Fibroblast of lung (primary cell): Measurements from ENCODE around the gene COG5. TPM values are rescaled to one million over a fixed set of nuclear protein-coding genes. Genes with fewer than 3 reads are reported as not detected.

Source experiments
- DNase-seq, 2 donors: peaks; one replicate each; pipeline versions ENCODE4 v3.0.0 to v3.0.0-alpha.2; 2010; ENCODE audit warnings: low read depth in 2 of 2
- H2AFZ ChIP-seq: 2 replicates; pipeline ENCODE4 v1.5.1; 2012; ENCODE audit warnings: low read length, control low read depth, inconsistent platforms
- H3K27ac ChIP-seq: 2 replicates; pipeline ENCODE4 v1.5.1; 2011; ENCODE audit warnings: low read length, control low read depth; ENCODE audit not compliant: insufficient read depth
- H3K27me3 ChIP-seq: 2 replicates; pipeline ENCODE4 v1.5.1; 2011; ENCODE audit warnings: mild to moderate bottlenecking, low read length; ENCODE audit not compliant: control insufficient read depth, insufficient read depth
- H3K36me3 ChIP-seq: 2 replicates; pipeline ENCODE4 v1.5.1; 2011; ENCODE audit warnings: low read length; ENCODE audit not compliant: control insufficient read depth, insufficient read depth
- H3K4me1 ChIP-seq: 2 replicates; pipeline ENCODE4 v1.5.1; 2011; ENCODE audit warnings: low read length; ENCODE audit not compliant: control insufficient read depth, insufficient read depth; ENCODE audit errors: extremely low read depth
- H3K4me2 ChIP-seq: 2 replicates; pipeline ENCODE4 v1.5.1; 2011; ENCODE audit warnings: low read length, control low read depth; ENCODE audit not compliant: insufficient read depth; ENCODE audit errors: extremely low read depth
- H3K4me3 ChIP-seq, 4 experiments: fragments of 200-600 bp in 1 of 4; sonication (generic) in 1 of 4; replicated peaks in 1 of 4; 2 replicates each; pipeline ENCODE4 v1.5.1; 2011 to 2016; ENCODE audit warnings: low read length in 4 of 4, low read depth in 3 of 4, mild to moderate bottlenecking in 3 of 4, control low read depth in 2 of 4, inconsistent platforms in 1 of 4, mixed read lengths in 1 of 4; ENCODE audit not compliant: insufficient read depth in 1 of 4; ENCODE audit errors: control extremely low read depth in 1 of 4
- H3K79me2 ChIP-seq: 2 replicates; pipeline ENCODE4 v1.5.1; 2012; ENCODE audit warnings: mild to moderate bottlenecking, low read length, inconsistent platforms; ENCODE audit not compliant: control insufficient read depth, insufficient read depth
- H3K9ac ChIP-seq: 2 replicates; pipeline ENCODE4 v1.5.1; 2011; ENCODE audit warnings: mild to moderate bottlenecking, low read length, control low read depth; ENCODE audit not compliant: insufficient read depth
- H3K9me3 ChIP-seq: 2 replicates; pipeline ENCODE4 v1.5.1; 2012; ENCODE audit warnings: low read depth, low read length; ENCODE audit not compliant: control insufficient read depth, insufficient read depth
- H4K20me1 ChIP-seq: 2 replicates; pipeline ENCODE4 v1.5.1; 2011; ENCODE audit warnings: low read length; ENCODE audit not compliant: control insufficient read depth, insufficient read depth; ENCODE audit errors: extremely low read depth
- CTCF ChIP-seq, 2 donors: IDR thresholded peaks in 1 of 2; conservative IDR thresholded peaks in 1 of 2; 1 replicate in 1 of 2; 2 replicates in 1 of 2; pipeline ENCODE4 v1.5.1; 2011 to 2012; ENCODE audit warnings: low read length in 2 of 2, control low read depth in 1 of 2, inconsistent platforms in 1 of 2, low read depth in 1 of 2, mild to moderate bottlenecking in 1 of 2
- EZH2 ChIP-seq: IDR thresholded peaks from 2 replicates; pipeline ENCODE4 v1.5.1; 2012; ENCODE audit warnings: low read length, control low read depth, mild to moderate bottlenecking; ENCODE audit errors: missing control alignments
- polyA plus RNA-seq, 2 donors: library from polyadenylated mRNA; depleted of rRNA in 1 of 2; stranded (reverse) in 1 of 2; unstranded in 1 of 2; fragments of >200 nt; gene quantifications; 2 replicates each; pipeline ENCODE4 v1.2.1, GENCODE V29; 2011 to 2012; ENCODE audit warnings: missing spikeins in 1 of 2
- total RNA-seq: library from RNA; depleted of rRNA; stranded (reverse); fragments of >200 nt; gene quantifications from 2 replicates; pipeline ENCODE4 v1.2.1, GENCODE V29; 2014

COG5 gene
- total and polyA plus RNA-seq, 2 donors (not counting 1 experiment from before 2014, with no cell fraction given): 34.5 to 40.3 TPM

- no peaks in the 10 kb centered on the region for H4K20me1 ChIP-seq
- no peaks in the 10 kb centered on the region for H3K4me1 ChIP-seq
- TF ChIP-seq EZH2: no peak
- TF ChIP-seq CTCF (conservative IDR thresholded peaks at IDR 0.05 in 1 of 2, IDR thresholded peaks at IDR 0.05 in 1 of 2; ENCODE audit: low read depth in 1 of 2, low read length in 2 of 2): no peak
- H3K4me2 ChIP-seq: no peak overlapping the region
- no peaks in the 10 kb centered on the region for H3K27me3 ChIP-seq
- H3K79me2 ChIP-seq: no peaks in the 10 kb centered on the region
- H2AFZ ChIP-seq: no peak overlapping the region
- H3K27ac ChIP-seq: no peak overlapping the region
- no peak overlapping the region for H3K4me3 ChIP-seq
- H3K9ac ChIP-seq: no peak overlapping the region
- no peaks in the 10 kb centered on the region for H3K36me3 ChIP-seq
- H3K9me3 ChIP-seq: no peaks in the 10 kb centered on the region
- peak in 1 of 2 donors; percentile 10 for DNase-seq
These were observed 110.3 kb downstream of the COG5 start for GRCh38 chr7:107453388-107453787.

DNA sequence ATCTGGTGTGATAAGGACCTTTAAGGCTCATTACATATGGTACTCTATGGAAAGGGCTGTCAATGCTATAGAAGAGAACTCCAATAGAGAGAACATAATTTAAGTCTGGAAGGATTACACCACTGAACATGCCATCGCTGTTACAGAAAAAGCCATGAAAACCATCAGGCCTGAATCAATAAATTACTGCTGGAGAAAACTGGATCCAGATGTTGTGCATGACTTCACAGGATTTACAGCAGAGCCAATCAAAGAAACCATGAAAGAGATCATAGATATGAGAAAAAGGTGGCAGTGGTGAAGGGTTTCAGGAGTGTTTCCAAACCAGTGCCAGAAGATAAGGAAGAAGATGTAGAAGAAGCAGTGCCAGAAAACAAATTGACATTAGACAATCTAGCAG, 112.8 kb downstream of the COG5 start:
- H2AFZ ChIP-seq: no peak overlapping the region
- no peaks in the 10 kb centered on the region for H3K27me3 ChIP-seq
- H3K4me1 ChIP-seq: peaks cover 5% of the 10 kb centered on the region
- H3K4me3 ChIP-seq: no peak overlapping the region
- H3K9ac ChIP-seq: no peak overlapping the region
- H4K20me1 ChIP-seq: no peaks in the 10 kb centered on the region
- TF ChIP-seq CTCF (conservative IDR thresholded peaks at IDR 0.05 in 1 of 2, IDR thresholded peaks at IDR 0.05 in 1 of 2; ENCODE audit: low read depth in 1 of 2, low read length in 2 of 2) (no peak), EZH2 (no peak)
- no peaks in the 10 kb centered on the region for H3K79me2 ChIP-seq
- H3K27ac ChIP-seq: no peak overlapping the region
- no peaks in the 10 kb centered on the region for H3K9me3 ChIP-seq
- H3K36me3 ChIP-seq: no peaks in the 10 kb centered on the region
- DNase-seq: no peak
- no peak overlapping the region for H3K4me2 ChIP-seq

DNA sequence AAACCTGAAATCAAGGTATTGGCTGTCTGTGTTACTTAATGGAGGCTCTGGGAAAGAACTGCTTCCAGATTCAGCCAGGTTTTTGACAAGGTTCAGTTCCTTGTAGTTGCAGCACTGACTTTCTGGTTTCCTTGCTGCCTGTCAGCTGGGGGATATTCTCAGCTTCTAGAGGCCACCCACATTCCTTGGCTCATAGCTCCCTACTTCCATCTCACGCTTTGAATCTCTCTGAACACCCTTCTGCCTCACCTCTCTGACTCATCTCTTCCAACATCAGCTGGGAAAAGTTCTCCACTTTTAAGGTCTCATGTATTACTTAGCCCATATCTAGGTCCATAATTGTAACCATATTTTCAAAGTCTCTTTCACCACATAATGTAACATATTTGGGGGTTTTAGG, 116.7 kb downstream of the COG5 start:
- Histone ChIP-seq H3K36me3 (no peaks in the 10 kb centered on the region), H3K27ac (no peak overlapping the region), H3K4me2 (no peak overlapping the region), H2AFZ (no peak overlapping the region), H3K9me3 (no peaks in the 10 kb centered on the region), H4K20me1 (no peaks in the 10 kb centered on the region), H3K4me3 (no peak overlapping the region), H3K4me1 (peaks cover 5% of the 10 kb centered on the region), H3K27me3 (no peaks in the 10 kb centered on the region), H3K79me2 (no peaks in the 10 kb centered on the region), H3K9ac (no peak overlapping the region)
- TF ChIP-seq EZH2 (no peak), CTCF (conservative IDR thresholded peaks at IDR 0.05 in 1 of 2, IDR thresholded peaks at IDR 0.05 in 1 of 2; ENCODE audit: low read depth in 1 of 2, low read length in 2 of 2) (no peak)
- DNase-seq: peak in 1 of 2 donors; percentile 68
